HEK293T (cell line): Measurements from ENCODE around the gene INS.

Source experiments
- CTCF ChIA-PET: fragments of 350-600 bp; formaldehyde crosslinking; extraction: SDS; loops from one replicate; lab custom pipeline; 2021; ENCODE audit warnings: antibody characterized with exemption, inconsistent platforms; lab: Yijun Ruan, JAX
- POLR2A ChIA-PET: fragments of 350-600 bp; formaldehyde crosslinking; extraction: SDS; loops from one replicate; lab custom pipeline; 2020; ENCODE audit warnings: antibody characterized with exemption, inconsistent platforms; lab: Yijun Ruan, JAX
- DNase-seq: peaks from one replicate; pipeline ENCODE4 v3.0.0; 2012; ENCODE audit warnings: mixed read lengths; ENCODE audit errors: extremely low spot score
- ARNT ChIP-seq: fragments of 450-650 bp; IDR thresholded peaks from 2 replicates; pipeline ENCODE4 v1.6.1; 2017; ENCODE audit warnings: mild to moderate bottlenecking
- BHLHE40 ChIP-seq: fragments of 450-650 bp; IDR thresholded peaks from 2 replicates; pipeline ENCODE4 v1.6.1; 2016; ENCODE audit warnings: mild to moderate bottlenecking, moderate library complexity, borderline replicate concordance
- CTBP1 ChIP-seq: fragments of 450-650 bp; IDR thresholded peaks from 2 replicates; pipeline ENCODE4 v1.6.1; 2016; ENCODE audit warnings: borderline replicate concordance
- ELF4 ChIP-seq: fragments of 450-650 bp; IDR thresholded peaks from 2 replicates; pipeline ENCODE4 v1.6.1; 2017; ENCODE audit warnings: antibody characterized with exemption
- FOXA1 ChIP-seq: fragments of 450-650 bp; IDR thresholded peaks from 2 replicates; pipeline ENCODE4 v1.6.1; 2016; ENCODE audit warnings: mild to moderate bottlenecking
- FOXK2 ChIP-seq: fragments of 450-650 bp; IDR thresholded peaks from 2 replicates; pipeline ENCODE4 v1.6.1; 2016; ENCODE audit warnings: mild to moderate bottlenecking
- FOXM1 ChIP-seq: fragments of 450-650 bp; IDR thresholded peaks from 2 replicates; pipeline ENCODE4 v1.6.1; 2017; ENCODE audit warnings: mild to moderate bottlenecking, borderline replicate concordance
- HDGF ChIP-seq: fragments of 450-650 bp; IDR thresholded peaks from 2 replicates; pipeline ENCODE4 v1.6.1; 2017; ENCODE audit warnings: antibody characterized with exemption, borderline replicate concordance
- L3MBTL2 ChIP-seq: fragments of 450-650 bp; conservative IDR thresholded peaks from 2 replicates; pipeline ENCODE4 v1.6.1; 2016; ENCODE audit warnings: mild to moderate bottlenecking
- LEF1 ChIP-seq: fragments of 450-650 bp; IDR thresholded peaks from 2 replicates; pipeline ENCODE4 v1.6.1; 2017; ENCODE audit warnings: mild to moderate bottlenecking, borderline replicate concordance
- NFRKB ChIP-seq: fragments of 450-650 bp; IDR thresholded peaks from 2 replicates; pipeline ENCODE4 v1.6.1; 2016; ENCODE audit warnings: mild to moderate bottlenecking, moderate library complexity
- SP1 ChIP-seq: fragments of 450-650 bp; IDR thresholded peaks from 2 replicates; pipeline ENCODE4 v1.6.1; 2017
- SUZ12 ChIP-seq: fragments of 450-650 bp; IDR thresholded peaks from 2 replicates; pipeline ENCODE4 v1.6.1; 2016; ENCODE audit warnings: mild to moderate bottlenecking
- TARDBP ChIP-seq: fragments of 450-650 bp; IDR thresholded peaks from 2 replicates; pipeline ENCODE4 v1.6.1; 2016
- ZNF384 ChIP-seq: fragments of 450-650 bp; IDR thresholded peaks from 2 replicates; pipeline ENCODE4 v1.6.1; 2016
- TF ChIP-seq, protein P1 (sequence below): fragments of 450-650 bp; IDR thresholded peaks from 2 replicates; pipeline ENCODE4 v1.6.1; 2016

INS gene

DNA sequence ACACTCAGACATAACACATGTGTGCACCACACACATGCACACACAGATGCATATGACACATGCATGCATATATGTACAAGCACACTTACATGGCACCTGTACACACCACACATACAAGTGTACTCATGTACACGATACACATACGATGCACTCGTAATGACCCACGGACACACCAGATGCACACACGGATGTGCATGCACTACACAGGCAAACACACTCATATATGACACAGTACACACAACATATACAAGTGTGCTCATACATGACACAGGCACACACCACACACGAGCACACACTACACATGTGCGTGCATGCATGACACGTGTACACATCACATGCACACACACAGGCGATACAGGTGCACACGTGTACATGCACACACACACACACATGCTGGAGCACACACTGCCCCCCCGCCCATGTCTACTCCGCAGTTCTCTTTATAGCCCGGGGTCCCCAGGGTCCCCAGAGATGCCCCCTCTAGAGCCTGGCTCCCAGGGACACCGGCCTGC lies 15.4 kb upstream of the INS start:
- no peak for DNase-seq
- CTCF ChIA-PET: no interaction called here
- POLR2A ChIA-PET: no interaction called here
- TF ChIP-seq ARNT: no peak
- TF ChIP-seq LEF1: no peak
- TF ChIP-seq FOXA1: no peak
- TF ChIP-seq FOXK2: no peak
- no peak for TF ChIP-seq FOXM1

DNA sequence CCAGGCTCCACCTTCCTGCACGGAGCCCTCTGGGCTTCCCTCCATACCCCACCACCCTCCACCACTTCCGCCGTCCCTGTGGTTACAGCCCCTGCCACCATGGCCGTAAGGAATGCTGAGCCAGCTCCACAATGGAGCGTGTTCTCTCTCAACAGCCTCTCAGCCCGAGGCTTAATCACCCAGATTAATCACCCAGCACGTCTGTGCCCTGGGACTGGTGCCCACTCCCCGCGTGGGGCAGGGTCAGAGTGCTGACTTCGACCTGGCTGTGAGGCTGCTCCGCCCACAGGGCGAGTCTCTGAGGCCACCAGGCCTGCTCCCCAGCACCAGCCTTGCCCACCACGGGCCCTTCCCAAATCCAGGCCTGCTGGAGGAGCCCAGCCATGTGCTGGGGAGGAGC lies 14.7 kb upstream of the INS start:
- TF ChIP-seq NFRKB (no peak), BHLHE40 (no peak), FOXA1 (no peak), ZNF384 (no peak), FOXM1 (no peak), ELF4 (no peak), L3MBTL2 (no peak), SUZ12 (no peak), FOXK2 (no peak), SP1 (no peak), CTBP1 (no peak), ARNT (no peak), HDGF (no peak), LEF1 (no peak), TARDBP (no peak)
- TF ChIP-seq, protein P1, sequence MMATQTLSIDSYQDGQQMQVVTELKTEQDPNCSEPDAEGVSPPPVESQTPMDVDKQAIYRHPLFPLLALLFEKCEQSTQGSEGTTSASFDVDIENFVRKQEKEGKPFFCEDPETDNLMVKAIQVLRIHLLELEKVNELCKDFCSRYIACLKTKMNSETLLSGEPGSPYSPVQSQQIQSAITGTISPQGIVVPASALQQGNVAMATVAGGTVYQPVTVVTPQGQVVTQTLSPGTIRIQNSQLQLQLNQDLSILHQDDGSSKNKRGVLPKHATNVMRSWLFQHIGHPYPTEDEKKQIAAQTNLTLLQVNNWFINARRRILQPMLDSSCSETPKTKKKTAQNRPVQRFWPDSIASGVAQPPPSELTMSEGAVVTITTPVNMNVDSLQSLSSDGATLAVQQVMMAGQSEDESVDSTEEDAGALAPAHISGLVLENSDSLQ: no peak

DNA sequence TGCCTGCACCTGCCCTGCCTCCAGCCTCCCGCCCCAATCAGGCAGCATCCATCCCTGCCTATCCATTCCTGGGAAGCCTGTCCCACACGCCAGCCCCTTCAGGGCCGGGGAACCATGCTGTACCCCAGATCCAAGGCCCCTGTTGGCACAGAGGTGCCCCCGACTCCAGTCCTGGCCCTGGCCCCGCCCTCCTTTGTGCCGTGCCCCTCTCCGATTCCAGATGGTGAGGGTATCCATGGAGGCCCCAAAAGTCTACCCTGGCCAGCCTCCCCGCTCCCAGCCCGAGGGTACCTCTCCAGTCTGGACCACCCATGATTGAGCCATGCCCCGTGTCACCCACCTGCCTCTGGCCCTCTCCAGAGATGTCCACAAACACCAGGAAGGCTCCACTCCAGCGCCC lies 13.4 kb upstream of the INS start:
- no peak for TF ChIP-seq NFRKB
- no peak for TF ChIP-seq TARDBP
- no peak for TF ChIP-seq BHLHE40
- TF ChIP-seq ELF4: no peak
- no peak for TF ChIP-seq L3MBTL2
- TF ChIP-seq, protein P1: no peak
- no peak for TF ChIP-seq FOXM1
- TF ChIP-seq SUZ12: no peak
- TF ChIP-seq CTBP1: no peak
- TF ChIP-seq FOXK2: no peak
- no peak for TF ChIP-seq HDGF
- TF ChIP-seq FOXA1: no peak
- no peak for TF ChIP-seq SP1
- TF ChIP-seq LEF1: no peak
- TF ChIP-seq ARNT: no peak
- TF ChIP-seq ZNF384: no peak
- no peak for DNase-seq
- CTCF ChIA-PET: interaction anchor here (0.7 kb wide), 1 partner anchor 243 kb away, joined by 9 read pairs; no protein-coding TSS in a partner anchor
- POLR2A ChIA-PET: no interaction called here

More for the DNA sequence above, 14.7 kb upstream of the INS start:
- no peak for DNase-seq
- ChIA-PET POLR2A (no interaction called here), CTCF (no interaction called here)

DNA sequence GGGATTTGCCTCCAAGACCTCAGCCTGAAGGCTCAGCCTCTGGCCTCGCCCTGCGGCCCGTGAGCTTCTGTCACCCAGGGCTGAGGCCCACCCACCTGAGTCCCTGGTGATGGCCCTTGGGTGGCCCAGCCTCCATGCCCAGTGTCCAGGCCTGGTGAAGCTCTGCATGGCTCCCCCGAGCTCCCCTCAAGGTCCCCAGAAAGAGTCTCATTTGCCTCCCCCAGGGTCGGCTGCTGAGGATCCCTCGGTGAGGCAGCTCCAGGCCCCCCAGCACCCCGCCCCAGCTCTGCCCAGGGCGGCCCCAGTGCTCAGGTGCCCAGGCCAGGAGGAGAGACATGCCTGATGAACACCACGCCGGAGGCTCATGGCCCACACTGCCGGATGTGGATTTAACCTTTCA lies 12.8 kb upstream of the INS start:
- ChIA-PET POLR2A (no interaction called here), CTCF (interaction anchor here (0.9 kb wide), 1 partner anchor 17 kb away, joined by 4 read pairs; no protein-coding TSS in a partner anchor)
- no peak for TF ChIP-seq FOXM1
- no peak for TF ChIP-seq FOXK2
- TF ChIP-seq NFRKB: no peak
- TF ChIP-seq CTBP1: no peak
- no peak for TF ChIP-seq L3MBTL2
- TF ChIP-seq HDGF: no peak
- TF ChIP-seq SP1: no peak
- TF ChIP-seq LEF1: no peak
- no peak for TF ChIP-seq ARNT
- no peak for TF ChIP-seq FOXA1
- no peak for TF ChIP-seq TARDBP
- TF ChIP-seq, protein P1: no peak
- TF ChIP-seq ELF4: no peak
- no peak for DNase-seq

DNA sequence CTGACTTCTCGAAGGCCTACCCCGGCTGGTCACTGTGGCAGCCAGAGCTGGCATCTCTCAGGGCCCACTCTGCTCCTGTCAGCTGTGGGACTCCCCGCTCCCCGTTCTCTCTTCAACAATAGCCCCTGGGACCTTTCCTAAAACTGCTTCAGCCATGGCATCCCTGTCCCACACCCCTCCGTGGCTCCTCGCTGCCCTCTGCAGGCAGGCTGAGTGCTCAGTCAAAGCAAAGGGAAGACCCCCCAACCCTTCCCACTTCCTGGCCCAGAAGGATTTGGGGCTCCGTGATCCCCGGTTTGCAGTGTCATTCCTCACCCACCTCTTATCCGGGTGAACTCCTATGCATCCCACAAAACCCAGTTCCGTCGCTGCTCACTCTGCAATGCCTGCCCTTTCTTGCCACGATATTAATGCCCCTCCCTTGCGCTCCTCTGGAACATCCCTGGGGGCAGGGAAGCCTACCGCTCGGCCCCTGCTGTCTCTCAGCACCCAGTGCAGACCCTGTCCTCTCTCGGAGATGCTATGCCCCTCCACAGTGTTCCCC lies 12.2 kb upstream of the INS start:
- DNase-seq: peak; percentile 47
- ChIA-PET CTCF (interaction anchor here (0.9 kb wide), 1 partner anchor 17 kb away, joined by 4 read pairs; no protein-coding TSS in a partner anchor), POLR2A (no interaction called here)

DNA sequence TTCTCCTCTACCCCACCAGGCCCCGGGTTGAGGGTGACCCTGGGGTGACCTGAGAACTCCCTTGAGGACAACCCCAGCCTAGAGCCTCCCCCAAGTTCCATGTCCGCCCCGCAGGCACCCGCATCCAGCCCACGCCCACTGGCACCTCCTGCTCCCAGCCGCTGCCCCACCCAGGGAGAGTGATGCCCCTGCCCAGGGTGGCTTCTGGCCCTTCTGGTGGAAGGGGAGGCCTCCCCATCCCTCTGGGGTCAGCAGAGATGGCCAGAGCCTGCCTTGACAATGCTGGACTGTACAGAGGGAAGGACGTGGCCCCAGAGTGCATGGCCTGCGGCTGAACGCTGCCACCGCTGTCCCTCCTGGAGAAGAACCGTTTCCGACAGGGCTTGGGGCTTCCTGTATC lies 11.7 kb upstream of the INS start:
- TF ChIP-seq HDGF: no peak
- no peak for TF ChIP-seq CTBP1
- TF ChIP-seq FOXA1: no peak
- no peak for TF ChIP-seq NFRKB
- TF ChIP-seq, protein P1: no peak
- TF ChIP-seq FOXK2: no peak
- TF ChIP-seq ZNF384: no peak
- no peak for TF ChIP-seq ELF4
- no peak for TF ChIP-seq SP1
- no peak for TF ChIP-seq L3MBTL2
- TF ChIP-seq SUZ12: no peak
- no peak for TF ChIP-seq BHLHE40
- TF ChIP-seq ARNT: no peak
- DNase-seq: no peak
- CTCF ChIA-PET: no interaction called here
- POLR2A ChIA-PET: no interaction called here

More for the DNA sequence above, 12.2 kb upstream of the INS start:
- TF ChIP-seq FOXA1 (no peak), FOXK2 (no peak), L3MBTL2 (no peak)
